IMR-90 (cell line): ENCODE measurements around the gene EFHC2. TPM values are rescaled to one million over a fixed set of nuclear protein-coding genes. Genes with fewer than 3 reads are reported as not detected.

Source experiments
- ATAC-seq: fragments of 200-7000 bp; cut with Tn5 transposase; 2 replicates; pipeline ENCODE4 v1.9.1; 2020; ENCODE audit warnings: low read depth, mild to moderate bottlenecking, moderate library complexity
- BruUV-seq: library from RNA; stranded (reverse); fragments of 400-500 nt; replicated peaks from 2 replicates; lab custom pipeline; 2021; lab: Mats Ljungman, UMichigan
- CTCF ChIA-PET: fragments of 300-600 bp; formaldehyde crosslinking; extraction: SDS; loops from one replicate; lab custom pipeline; 2021; ENCODE audit warnings: antibody characterized with exemption; lab: Yijun Ruan, JAX
- POLR2A ChIA-PET: fragments of 300-600 bp; sonication (Branson Sonifier 250); formaldehyde crosslinking; loops from one replicate; lab custom pipeline; 2022; ENCODE audit warnings: antibody characterized with exemption; ENCODE audit not compliant: unreplicated experiment; lab: Charles Lee
- DNase-seq: peaks from one replicate; pipeline ENCODE4 v3.0.0; 2013
- H2AFZ ChIP-seq: replicated peaks from 2 replicates; pipeline ENCODE3; 2013; ENCODE audit warnings: low read length, mild to moderate bottlenecking; ENCODE audit not compliant: poor library complexity
- H2AK5ac ChIP-seq: 2 replicates; pipeline ENCODE4 v1.6.1; 2013; ENCODE audit warnings: low read depth, low read length, inconsistent platforms
- H2AK9ac ChIP-seq: replicated peaks from 2 replicates; pipeline ENCODE3; 2013; ENCODE audit warnings: mild to moderate bottlenecking, low read depth, low read length, moderate library complexity; ENCODE audit not compliant: poor library complexity
- H2BK120ac ChIP-seq: 2 replicates; pipeline ENCODE4 v1.6.1; 2013; ENCODE audit warnings: low read depth, low read length, inconsistent platforms
- H2BK15ac ChIP-seq: 3 replicates; pipeline ENCODE4 v1.6.1; 2013; ENCODE audit warnings: low read depth, low read length, inconsistent platforms
- H2BK20ac ChIP-seq: 2 replicates; pipeline ENCODE4 v1.6.1; 2013; ENCODE audit warnings: low read depth, mild to moderate bottlenecking, inconsistent platforms, low read length, moderate library complexity
- H2BK5ac ChIP-seq: 2 replicates; pipeline ENCODE4 v1.6.1; 2013; ENCODE audit warnings: mild to moderate bottlenecking, low read depth, low read length, inconsistent platforms; ENCODE audit not compliant: poor library complexity, severe bottlenecking
- H3K14ac ChIP-seq: replicated peaks from 2 replicates; pipeline ENCODE4 v1.6.1; 2013; ENCODE audit warnings: low read depth, low read length, inconsistent platforms
- H3K18ac ChIP-seq: 2 replicates; pipeline ENCODE4 v1.6.1; 2013; ENCODE audit warnings: low read depth, low read length, control low read depth
- H3K23ac ChIP-seq: 2 replicates; pipeline ENCODE4 v1.6.1; 2013; ENCODE audit warnings: low read depth, low read length, inconsistent platforms
- H3K27ac ChIP-seq: 2 replicates; pipeline ENCODE4 v1.5.1; 2013; ENCODE audit warnings: mild to moderate bottlenecking, control low read depth, low read length; ENCODE audit not compliant: insufficient read depth
- H3K27me3 ChIP-seq: 2 replicates; pipeline ENCODE4 v1.6.1; 2013; ENCODE audit warnings: low read length; ENCODE audit not compliant: control insufficient read depth, insufficient read depth
- H3K36me3 ChIP-seq: 2 replicates; pipeline ENCODE4 v1.6.1; 2013; ENCODE audit warnings: low read length, mixed read lengths; ENCODE audit not compliant: control insufficient read depth, insufficient read depth
- H3K4ac ChIP-seq: 2 replicates; pipeline ENCODE4 v1.6.1; 2013; ENCODE audit warnings: low read depth, low read length, inconsistent platforms
- H3K4me1 ChIP-seq: 2 replicates; pipeline ENCODE4 v1.6.1; 2013; ENCODE audit warnings: low read length, mixed read lengths; ENCODE audit not compliant: control insufficient read depth, insufficient read depth
- H3K4me2 ChIP-seq: 2 replicates; pipeline ENCODE4 v1.6.1; 2013; ENCODE audit warnings: low read depth, mild to moderate bottlenecking, control low read depth, low read length, moderate library complexity
- H3K4me3 ChIP-seq: 2 replicates; pipeline ENCODE4 v1.5.1; 2013; ENCODE audit warnings: low read depth, mild to moderate bottlenecking, control low read depth, low read length, moderate library complexity; ENCODE audit not compliant: insufficient read depth
- H3K56ac ChIP-seq: 2 replicates; pipeline ENCODE4 v1.6.1; 2013; ENCODE audit warnings: low read length, inconsistent platforms; ENCODE audit not compliant: insufficient read depth; ENCODE audit errors: extremely low read depth
- H3K79me1 ChIP-seq, 2 experiments: 2 replicates each; pipeline ENCODE4 v1.6.1; 2013; ENCODE audit warnings: low read length in 2 of 2, inconsistent platforms in 1 of 2, low read depth in 1 of 2
- H3K9ac ChIP-seq: 2 replicates; pipeline ENCODE4 v1.6.1; 2013; ENCODE audit warnings: low read depth, low read length, control low read depth
- H3K9me1 ChIP-seq: 2 replicates; pipeline ENCODE4 v1.6.1; 2013; ENCODE audit warnings: low read length, inconsistent platforms; ENCODE audit not compliant: insufficient read depth
- H3K9me3 ChIP-seq: 2 replicates; pipeline ENCODE4 v1.6.1; 2013; ENCODE audit warnings: low read length; ENCODE audit not compliant: control insufficient read depth, insufficient read depth
- H4K20me1 ChIP-seq: 2 replicates; pipeline ENCODE4 v1.6.1; 2013; ENCODE audit warnings: low read length, inconsistent platforms; ENCODE audit not compliant: insufficient read depth
- H4K5ac ChIP-seq: 2 replicates; pipeline ENCODE4 v1.6.1; 2013; ENCODE audit warnings: mild to moderate bottlenecking, low read depth, low read length, control low read depth
- H4K8ac ChIP-seq, 2 experiments: 2 replicates each; pipeline ENCODE4 v1.6.1; 2013; ENCODE audit warnings: low read depth in 2 of 2, low read length in 2 of 2, control low read depth in 1 of 2, inconsistent platforms in 1 of 2
- H4K91ac ChIP-seq: 2 replicates; pipeline ENCODE4 v1.6.1; 2013; ENCODE audit warnings: low read depth, low read length, inconsistent platforms; ENCODE audit not compliant: insufficient read depth
- CEBPB ChIP-seq: IDR thresholded peaks from 2 replicates; pipeline ENCODE4 v1.6.1; 2012; ENCODE audit warnings: low read depth, low read length, improper control_type of control experiment
- CHD1 ChIP-seq: IDR thresholded peaks from 2 replicates; pipeline ENCODE4 v1.6.1; 2012; ENCODE audit warnings: low read depth, low read length, improper control_type of control experiment
- FOS ChIP-seq: fragments of 150-350 bp; IDR thresholded peaks from 2 replicates; pipeline ENCODE4 v1.6.1; 2016; ENCODE audit warnings: low read depth, low read length
- MAFK ChIP-seq: IDR thresholded peaks from 2 replicates; pipeline ENCODE4 v1.6.1; 2012; ENCODE audit warnings: low read depth, low read length, improper control_type of control experiment
- POLR2A ChIP-seq: IDR thresholded peaks from 2 replicates; pipeline ENCODE4 v1.6.1; 2012; ENCODE audit warnings: mild to moderate bottlenecking, low read depth, low read length
- RAD21 ChIP-seq: IDR thresholded peaks from 2 replicates; pipeline ENCODE4 v1.6.1; 2012; ENCODE audit warnings: low read length, improper control_type of control experiment
- RCOR1 ChIP-seq: IDR thresholded peaks from 2 replicates; pipeline ENCODE4 v1.6.1; 2012; ENCODE audit warnings: mild to moderate bottlenecking, low read length, improper control_type of control experiment; ENCODE audit not compliant: insufficient replicate concordance
- SMC3 ChIP-seq: fragments of 150-350 bp; IDR thresholded peaks from 2 replicates; pipeline ENCODE4 v1.6.1; 2016; ENCODE audit warnings: low read depth, mild to moderate bottlenecking, antibody characterized with exemption, low read length, moderate library complexity
- WGBS, 2 experiments: methylation state at CpG; one replicate each; pipeline versions ENCODE4 v1.1.5 to v1.1.7; 2013; ENCODE audit warnings: missing lambda C conversion rate in 2 of 2; ENCODE audit not compliant: insufficient read length in 1 of 2; ENCODE audit errors: extremely low coverage in 2 of 2; 5-methylcytosine and 5-hydroxymethylcytosine counted together
- dilution Hi-C: fragments of 300-500 bp; cut with HindIII; formaldehyde crosslinking; loops from one replicate; pipeline ENCODE4 v1.14.3; 2018; ENCODE audit warnings: low sequenced_read_pairs; ENCODE audit not compliant: unreplicated experiment
- in situ Hi-C: fragments of 300-500 bp; cut with MboI; formaldehyde crosslinking; loops from 3 replicates; pipeline ENCODE4 v1.14.3; 2019; ENCODE audit warnings: low sequenced_read_pairs, inconsistent platforms, mixed read lengths
- intact Hi-C: fragments of 100-400 bp; cut with micrococcal nuclease; formaldehyde crosslinking; loops from 2 replicates; pipeline ENCODE4 v1.10.0; 2022
- polyA plus RNA-seq, 3 experiments: library from polyadenylated mRNA; depleted of rRNA; stranded (reverse); fragments of >200 nt; gene quantifications; 2 replicates each; pipeline ENCODE4 v1.2.3, GENCODE V29; 2012; ENCODE audit warnings: low replicate concordance in 1 of 3
- total RNA-seq: library from RNA; depleted of rRNA; stranded (reverse); fragments of >200 nt; gene quantifications from 2 replicates; pipeline ENCODE4 v1.2.3, GENCODE V29; 2012
- TF ChIP-seq, protein P1 (sequence below): fragments of 150-350 bp; IDR thresholded peaks from 2 replicates; pipeline ENCODE4 v1.6.1; 2016; ENCODE audit warnings: low read depth, mild to moderate bottlenecking, low read length, moderate library complexity, borderline replicate concordance

EFHC2 gene
- total and polyA plus RNA-seq, 2 of the 4 experiments (the other 2 are of a cell fraction) = 0.18 to 0.24 TPM

DNA sequence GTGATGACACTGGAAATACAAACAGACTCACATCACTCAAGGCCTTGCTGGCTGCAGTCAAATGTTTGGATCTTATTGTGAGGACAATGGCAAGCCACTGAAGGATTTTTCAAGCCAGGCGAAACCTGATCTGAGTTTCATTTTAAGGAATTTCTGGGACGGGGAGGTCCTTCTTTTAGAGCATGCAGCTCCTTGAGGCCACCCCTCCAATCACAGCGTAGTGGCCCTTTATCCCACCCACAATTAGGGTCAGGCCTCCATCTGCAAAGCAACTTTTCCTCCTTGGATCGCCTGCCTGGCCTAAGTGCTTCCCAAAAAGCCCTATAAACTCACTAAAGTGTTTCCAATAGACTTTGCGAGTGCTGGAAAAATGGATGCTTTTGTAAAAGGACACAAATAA is 115.5 kb downstream of the EFHC2 start:
- no peak for DNase-seq
- Histone ChIP-seq H3K56ac (no peak overlapping the region), H4K5ac (no peak overlapping the region), H4K91ac (no peak overlapping the region), H2AFZ (no peak overlapping the region), H3K27me3 (peaks cover 4% of the 10 kb centered on the region), H2AK5ac (no peak overlapping the region), H4K20me1 (no peaks in the 10 kb centered on the region), H2BK5ac (no peak overlapping the region), H3K27ac (no peak overlapping the region), H3K18ac (no peak overlapping the region), H3K4me2 (no peak overlapping the region), H3K23ac (no peak overlapping the region), H3K4me3 (no peak overlapping the region), H2BK15ac (no peak overlapping the region), H3K4ac (no peak overlapping the region), H3K9me3 (no peaks in the 10 kb centered on the region), H3K9me1 (no peaks in the 10 kb centered on the region), H3K36me3 (no peaks in the 10 kb centered on the region), H2AK9ac (no peak overlapping the region), H4K8ac (no peak overlapping the region), H3K4me1 (no peaks in the 10 kb centered on the region), H3K14ac (no peak overlapping the region), H3K9ac (no peak overlapping the region), H2BK120ac (no peak overlapping the region), H2BK20ac (no peak overlapping the region), H3K79me1 (no peaks in the 10 kb centered on the region)
- no TSS peak for BruUV-seq
- 20% methylated on average over 1 of the region's 5 CpGs; no CpG with 5 or more reads in 1 of the 2 experiments for WGBS, 2 experiments
- ChIA-PET POLR2A (no interaction called here), CTCF (no interaction called here)
- peak; percentile 27; the same call in 1 of the 2 replicates for ATAC-seq
- no peak for TF ChIP-seq MAFK
- no peak for TF ChIP-seq RCOR1
- TF ChIP-seq CEBPB = no peak
- TF ChIP-seq RAD21 = no peak
- no peak for TF ChIP-seq CHD1
- TF ChIP-seq FOS = no peak
- no peak for TF ChIP-seq POLR2A
- TF ChIP-seq SMC3 = no peak
- TF ChIP-seq, protein P1, sequence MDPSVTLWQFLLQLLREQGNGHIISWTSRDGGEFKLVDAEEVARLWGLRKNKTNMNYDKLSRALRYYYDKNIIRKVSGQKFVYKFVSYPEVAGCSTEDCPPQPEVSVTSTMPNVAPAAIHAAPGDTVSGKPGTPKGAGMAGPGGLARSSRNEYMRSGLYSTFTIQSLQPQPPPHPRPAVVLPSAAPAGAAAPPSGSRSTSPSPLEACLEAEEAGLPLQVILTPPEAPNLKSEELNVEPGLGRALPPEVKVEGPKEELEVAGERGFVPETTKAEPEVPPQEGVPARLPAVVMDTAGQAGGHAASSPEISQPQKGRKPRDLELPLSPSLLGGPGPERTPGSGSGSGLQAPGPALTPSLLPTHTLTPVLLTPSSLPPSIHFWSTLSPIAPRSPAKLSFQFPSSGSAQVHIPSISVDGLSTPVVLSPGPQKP = no peak
- in situ Hi-C loops = no loop called here
- intact Hi-C loops = no loop called here
- dilution Hi-C loops = no loop called here
